Skeletal muscle tissue (tissue), 4 donors: ENCODE data around the gene SEMA6D. TPM values are rescaled to one million over a fixed set of nuclear protein-coding genes. Genes with fewer than 3 reads are reported as not detected.
A peak's percentile ranks its signal among the peaks of the same experiment; 100 is the strongest.

ENCODE experiments used
- H3K27ac ChIP-seq: one replicate; pipeline ENCODE4 v1.7.0; 2013; ENCODE audit warnings: mild to moderate bottlenecking, low read depth, low read length, inconsistent platforms
- H3K27me3 ChIP-seq, 3 donors: one replicate each; pipeline ENCODE4 v1.7.0; 2013; ENCODE audit warnings: low read length in 3 of 3; ENCODE audit not compliant: control insufficient read depth in 3 of 3, insufficient read depth in 3 of 3
- H3K36me3 ChIP-seq, 3 donors: one replicate each; pipeline ENCODE4 v1.7.0; 2013; ENCODE audit warnings: low read length in 3 of 3; ENCODE audit not compliant: control insufficient read depth in 3 of 3, insufficient read depth in 3 of 3
- H3K4me1 ChIP-seq, 3 donors: one replicate each; pipeline ENCODE4 v1.7.0; 2013; ENCODE audit warnings: low read length in 3 of 3, mild to moderate bottlenecking in 3 of 3; ENCODE audit not compliant: control insufficient read depth in 3 of 3, insufficient read depth in 3 of 3
- H3K4me3 ChIP-seq, 3 donors: one replicate each; pipeline ENCODE4 v1.7.0; 2013; ENCODE audit warnings: low read length in 3 of 3
- H3K9ac ChIP-seq, 3 donors: one replicate each; pipeline ENCODE4 v1.7.0; 2013; ENCODE audit warnings: low read length in 3 of 3, mild to moderate bottlenecking in 3 of 3, moderate library complexity in 2 of 3, low read depth in 1 of 3
- H3K9me3 ChIP-seq, 3 donors: one replicate each; pipeline ENCODE4 v1.7.0; 2013; ENCODE audit warnings: low read length in 3 of 3; ENCODE audit not compliant: control insufficient read depth in 3 of 3
- total RNA-seq: library from RNA; depleted of rRNA; stranded (reverse); fragments of >200 nt; gene quantifications from one replicate; pipeline ENCODE4 v1.2.3, GENCODE V29; 2014
- donor health status: Osteomylitis.

Gene SEMA6D
- total RNA-seq, 1 donor from 2014 or later = 26.6 TPM

- Histone ChIP-seq H3K4me1 (peaks cover 16 to 31% (median 26%) of the 10 kb centered on the region in 3 donors), H3K27me3 (no peaks in the 10 kb centered on the region), H3K9me3 (peaks cover 0 to 3% (median 0%) of the 10 kb centered on the region in 3 donors), H3K36me3 (peaks cover 0 to 9% (median 0%) of the 10 kb centered on the region in 3 donors), H3K27ac (no peak overlapping the region), H3K4me3 (no peak overlapping the region), H3K9ac (no peak overlapping the region)
Measured at GRCh38 chr15:47753591-47753990, 36.3 kb downstream of the SEMA6D start.

- peaks cover 22 to 35% (median 31%) of the 10 kb centered on the region in 3 donors for H3K4me1 ChIP-seq
- peaks cover 0 to 9% (median 0%) of the 10 kb centered on the region in 3 donors for H3K36me3 ChIP-seq
- no peak overlapping the region for H3K9ac ChIP-seq
- no peak overlapping the region for H3K27ac ChIP-seq
- no peaks in the 10 kb centered on the region for H3K27me3 ChIP-seq
- H3K4me3 ChIP-seq = no peak overlapping the region
- H3K9me3 ChIP-seq = peaks cover 0 to 3% (median 0%) of the 10 kb centered on the region in 3 donors
Measured at GRCh38 chr15:47754312-47754711, 37.0 kb downstream of the SEMA6D start.

- H3K36me3 ChIP-seq = peaks cover 0 to 10% (median under 1%) of the 10 kb centered on the region in 3 donors
- H3K4me3 ChIP-seq = no peak overlapping the region
- H3K27ac ChIP-seq = no peak overlapping the region
- no peak overlapping the region for H3K9ac ChIP-seq
- peaks cover 14 to 24% (median 15%) of the 10 kb centered on the region in 3 donors for H3K4me1 ChIP-seq
- no peaks in the 10 kb centered on the region for H3K27me3 ChIP-seq
- peaks cover 0 to 3% (median 0%) of the 10 kb centered on the region in 3 donors for H3K9me3 ChIP-seq
Measured at GRCh38 chr15:47755941-47756340, 38.6 kb downstream of the SEMA6D start.

GRCh38 chr15:47756872-47757271, 39.6 kb downstream of the SEMA6D start:
- peaks cover 7 to 14% (median 7%) of the 10 kb centered on the region in 3 donors for H3K36me3 ChIP-seq
- H3K4me1 ChIP-seq = peaks cover 10 to 17% (median 15%) of the 10 kb centered on the region in 3 donors
- H3K27me3 ChIP-seq = no peaks in the 10 kb centered on the region
- H3K27ac ChIP-seq = peak overlapping the region; percentile 55
- peaks cover 0 to 3% (median 0%) of the 10 kb centered on the region in 3 donors for H3K9me3 ChIP-seq
- no peak overlapping the region for H3K9ac ChIP-seq
- no peak overlapping the region for H3K4me3 ChIP-seq

GRCh38 chr15:47757331-47757730, 40.0 kb downstream of the SEMA6D start:
- Histone ChIP-seq H3K27me3 (no peaks in the 10 kb centered on the region), H3K4me3 (no peak overlapping the region), H3K36me3 (peaks cover 11 to 19% (median 11%) of the 10 kb centered on the region in 3 donors), H3K27ac (peak overlapping the region; percentile 55), H3K4me1 (peaks cover 10 to 17% (median 15%) of the 10 kb centered on the region in 3 donors), H3K9me3 (peaks cover 0 to 3% (median 0%) of the 10 kb centered on the region in 3 donors), H3K9ac (no peak overlapping the region)

GRCh38 chr15:47762621-47763020, 45.3 kb downstream of the SEMA6D start:
- Histone ChIP-seq H3K9me3 (no peaks in the 10 kb centered on the region), H3K27ac (no peak overlapping the region), H3K4me1 (peaks cover 8 to 10% (median 10%) of the 10 kb centered on the region in 3 donors), H3K4me3 (no peak overlapping the region), H3K9ac (no peak overlapping the region), H3K27me3 (no peaks in the 10 kb centered on the region), H3K36me3 (peaks cover 44 to 59% (median 57%) of the 10 kb centered on the region in 3 donors)

- peaks cover 46 to 67% (median 61%) of the 10 kb centered on the region in 3 donors for H3K36me3 ChIP-seq
- peaks cover under 1 to 5% (median 4%) of the 10 kb centered on the region in 3 donors for H3K4me1 ChIP-seq
- H3K27ac ChIP-seq = no peak overlapping the region
- H3K9me3 ChIP-seq = no peaks in the 10 kb centered on the region
- H3K9ac ChIP-seq = no peak overlapping the region
- no peaks in the 10 kb centered on the region for H3K27me3 ChIP-seq
- no peak overlapping the region for H3K4me3 ChIP-seq
Measured at GRCh38 chr15:47764666-47765065, 47.4 kb downstream of the SEMA6D start.

- Histone ChIP-seq H3K4me3 (no peak overlapping the region), H3K36me3 (peaks cover 54 to 78% (median 70%) of the 10 kb centered on the region in 3 donors), H3K4me1 (peaks cover 0 to 5% (median 4%) of the 10 kb centered on the region in 3 donors), H3K27ac (no peak overlapping the region), H3K9ac (no peak overlapping the region), H3K9me3 (no peaks in the 10 kb centered on the region), H3K27me3 (no peaks in the 10 kb centered on the region)
Measured at GRCh38 chr15:47766406-47766805, 49.1 kb downstream of the SEMA6D start.

GRCh38 chr15:47767035-47767434, 49.7 kb downstream of the SEMA6D start:
- no peak overlapping the region for H3K4me3 ChIP-seq
- peaks cover 54 to 77% (median 73%) of the 10 kb centered on the region in 3 donors for H3K36me3 ChIP-seq
- H3K9me3 ChIP-seq = no peaks in the 10 kb centered on the region

GRCh38 chr15:47768735-47769134, 51.4 kb downstream of the SEMA6D start:
- Histone ChIP-seq H3K9me3 (no peaks in the 10 kb centered on the region), H3K27ac (no peak overlapping the region)

More at GRCh38 chr15:47767035-47767434, 49.7 kb downstream of the SEMA6D start:
- Histone ChIP-seq H3K27ac (no peak overlapping the region), H3K27me3 (no peaks in the 10 kb centered on the region), H3K4me1 (peaks cover 0 to 5% (median 4%) of the 10 kb centered on the region in 3 donors), H3K9ac (no peak overlapping the region)

More at GRCh38 chr15:47768735-47769134, 51.4 kb downstream of the SEMA6D start:
- H3K4me1 ChIP-seq = peaks cover 0 to 5% (median 4%) of the 10 kb centered on the region in 3 donors
- no peaks in the 10 kb centered on the region for H3K27me3 ChIP-seq
- peaks cover 47 to 62% (median 62%) of the 10 kb centered on the region in 3 donors for H3K36me3 ChIP-seq
- no peak overlapping the region for H3K4me3 ChIP-seq
- peak overlapping the region in 1 of 3 donors; percentile 10 for H3K9ac ChIP-seq
